HCT116 (cell line): Measurements from ENCODE around the gene FBXO31. TPM values are rescaled to one million over a fixed set of nuclear protein-coding genes. Genes with fewer than 3 reads are reported as not detected.

Source experiments
- ATAC-seq: fragments of 200-7000 bp; cut with Tn5 transposase; 2 replicates; pipeline ENCODE4 v1.9.1; 2020; ENCODE audit warnings: mild to moderate bottlenecking, moderate library complexity
- BruUV-seq: library from RNA; stranded (reverse); fragments of 400-500 nt; replicated peaks from 2 replicates; lab custom pipeline; 2021; lab: Mats Ljungman, UMichigan
- CTCF ChIA-PET: fragments of 300-600 bp; sonication (Branson Sonifier 250); formaldehyde crosslinking; loops from one replicate; lab custom pipeline; 2021; ENCODE audit warnings: antibody characterized with exemption; lab: Charles Lee
- POLR2A ChIA-PET: fragments of 300-600, 350-600 bp; sonication (Branson Sonifier 250); formaldehyde crosslinking; loops from one replicate; lab custom pipeline; 2021; ENCODE audit warnings: antibody characterized with exemption; lab: Charles Lee
- RAD21 ChIA-PET, 2 experiments: fragments of 300-600 bp; sonication (Branson Sonifier 250); formaldehyde crosslinking; loops; one replicate each; lab custom pipeline; 2023; ENCODE audit warnings: low total read pairs in 2 of 2; ENCODE audit not compliant: uncharacterized antibody in 2 of 2, unreplicated experiment in 2 of 2, low non-redundant PET in 1 of 2; lab: Charles Lee
- DNase-seq: peaks from one replicate; pipeline ENCODE4 v3.0.0-alpha.2; 2010; ENCODE audit warnings: low read depth, low spot score
- H2AFZ ChIP-seq: fragments of 200-600 bp; shearing (Covaris generic), sonication (generic); 2 replicates; pipeline ENCODE4 v1.6.1; 2017; ENCODE audit warnings: low read depth, mixed run types, mixed read lengths, antibody characterized with exemption, low read length; ENCODE audit not compliant: poor library complexity, severe bottlenecking
- H3K27ac ChIP-seq: 2 replicates; pipeline ENCODE4 v1.5.1; 2012; ENCODE audit warnings: low read depth, low read length
- H3K27me3 ChIP-seq: fragments of 200-600 bp; sonication (generic); 2 replicates; pipeline ENCODE4 v1.6.1; 2016; ENCODE audit warnings: mixed run types, low read length, mixed read lengths; ENCODE audit not compliant: insufficient read depth
- H3K36me3 ChIP-seq, 2 experiments: fragments of 200-500 bp in 1 of 2; fragments of 200-600 bp in 1 of 2; sonication (Bioruptor generic) in 1 of 2; sonication (generic) in 1 of 2; 2 replicates each; pipeline versions ENCODE4 v1.5.1 to v1.6.1; 2014 to 2016; ENCODE audit warnings: low read length in 2 of 2, inconsistent platforms in 1 of 2, mixed read lengths in 1 of 2, mixed run types in 1 of 2; ENCODE audit not compliant: insufficient read depth in 2 of 2, control insufficient read depth in 1 of 2
- H3K4me1 ChIP-seq, 2 experiments: fragments of 200-600 bp in 1 of 2; sonication (generic) in 1 of 2; 2 replicates each; pipeline versions ENCODE4 v1.5.1 to v1.6.1; 2012 to 2017; ENCODE audit warnings: low read length in 2 of 2, inconsistent platforms in 1 of 2, mild to moderate bottlenecking in 1 of 2, mixed read lengths in 1 of 2, mixed run types in 1 of 2, moderate library complexity in 1 of 2; ENCODE audit not compliant: insufficient read depth in 2 of 2, control insufficient read depth in 1 of 2
- H3K4me2 ChIP-seq: fragments of 200-600 bp; sonication (generic); 2 replicates; pipeline ENCODE4 v1.6.1; 2017; ENCODE audit warnings: mixed run types, low read length, mixed read lengths
- H3K4me3 ChIP-seq, 2 experiments: fragments of 200-600 bp in 1 of 2; sonication (generic) in 1 of 2; replicated peaks in 1 of 2; 2 replicates each; pipeline ENCODE4 v1.5.1; 2011 to 2016; ENCODE audit warnings: low read length in 2 of 2, control low read depth in 1 of 2, low read depth in 1 of 2, mild to moderate bottlenecking in 1 of 2, mixed read lengths in 1 of 2, mixed run types in 1 of 2
- H3K79me2 ChIP-seq: fragments of 200-600 bp; sonication (generic); 2 replicates; pipeline ENCODE4 v1.6.1; 2017; ENCODE audit warnings: mild to moderate bottlenecking, mixed run types, low read length, moderate library complexity, mixed read lengths; ENCODE audit not compliant: insufficient read depth
- H3K9ac ChIP-seq: fragments of 200-600 bp; sonication (generic); 2 replicates; pipeline ENCODE4 v1.6.1; 2016; ENCODE audit warnings: low read length, mixed read lengths
- H3K9me2 ChIP-seq: fragments of 200-600 bp; sonication (generic), shearing (Covaris generic); 2 replicates; pipeline ENCODE4 v1.6.1; 2017; ENCODE audit warnings: mixed run types, mild to moderate bottlenecking, moderate library complexity; ENCODE audit not compliant: insufficient read depth
- H3K9me3 ChIP-seq, 2 experiments: fragments of 200-500 bp in 1 of 2; fragments of 200-600 bp in 1 of 2; sonication (Bioruptor generic) in 1 of 2; sonication (generic) in 1 of 2; 2 replicates each; pipeline ENCODE4 v1.6.1; 2014 to 2017; ENCODE audit warnings: low read length in 2 of 2, mixed read lengths in 2 of 2, inconsistent platforms in 1 of 2, low read depth in 1 of 2, mild to moderate bottlenecking in 1 of 2, mixed run types in 1 of 2, moderate library complexity in 1 of 2; ENCODE audit not compliant: control insufficient read depth in 1 of 2, insufficient read depth in 1 of 2
- H4K20me1 ChIP-seq: fragments of 200-600 bp; sonication (generic), shearing (Covaris generic); 2 replicates; pipeline ENCODE4 v1.6.1; 2017; ENCODE audit warnings: mixed run types, mild to moderate bottlenecking, moderate library complexity; ENCODE audit not compliant: insufficient read depth
- ATF3 ChIP-seq: IDR thresholded peaks from 2 replicates; pipeline ENCODE4 v1.6.1; 2012
- CBX3 ChIP-seq: IDR thresholded peaks from 2 replicates; pipeline ENCODE4 v1.6.1; 2012; ENCODE audit warnings: low read depth
- CEBPB ChIP-seq: IDR thresholded peaks from 2 replicates; pipeline ENCODE4 v1.6.1; 2012; ENCODE audit warnings: low read depth
- CTCF ChIP-seq, 3 experiments: fragments of 200-600 bp in 1 of 3; sonication (generic) in 1 of 3; IDR thresholded peaks in 2 of 3; conservative IDR thresholded peaks in 1 of 3; 2 replicates each; pipeline ENCODE4 v1.5.1; 2012 to 2017; ENCODE audit warnings: low read depth in 2 of 3, low read length in 2 of 3, antibody characterized with exemption in 1 of 3, borderline replicate concordance in 1 of 3, control low read depth in 1 of 3, mild to moderate bottlenecking in 1 of 3, mixed read lengths in 1 of 3, mixed run types in 1 of 3, moderate library complexity in 1 of 3; ENCODE audit not compliant: insufficient read depth in 1 of 3
- EGR1 ChIP-seq: IDR thresholded peaks from 2 replicates; pipeline ENCODE4 v1.6.1; 2012; ENCODE audit warnings: low read depth
- EZH2 ChIP-seq: fragments of 200-600 bp; sonication (generic); IDR thresholded peaks from 2 replicates; pipeline ENCODE4 v1.6.1; 2017; ENCODE audit warnings: antibody characterized with exemption, mixed run types
- EZH2phosphoT487 ChIP-seq: fragments of 200-600 bp; IDR thresholded peaks from 2 replicates; pipeline ENCODE4 v1.6.1; 2018; ENCODE audit warnings: antibody characterized with exemption, borderline replicate concordance
- FOSL1 ChIP-seq: IDR thresholded peaks from 2 replicates; pipeline ENCODE4 v1.6.1; 2012; ENCODE audit warnings: low read depth
- JUND ChIP-seq: IDR thresholded peaks from 2 replicates; pipeline ENCODE4 v1.6.1; 2012
- MAX ChIP-seq: IDR thresholded peaks from 2 replicates; pipeline ENCODE4 v1.6.1; 2012
- POLR2A ChIP-seq: IDR thresholded peaks from 2 replicates; pipeline ENCODE4 v1.7.0; 2011; ENCODE audit warnings: borderline replicate concordance; ENCODE audit not compliant: insufficient read depth, insufficient read length; ENCODE audit errors: extremely low read depth
- RAD21 ChIP-seq: IDR thresholded peaks from 2 replicates; pipeline ENCODE4 v1.6.1; 2012; ENCODE audit warnings: low read depth, mild to moderate bottlenecking
- REST ChIP-seq: IDR thresholded peaks from 2 replicates; pipeline ENCODE4 v1.6.1; 2012; ENCODE audit warnings: low read depth
- SIN3A ChIP-seq: IDR thresholded peaks from 2 replicates; pipeline ENCODE4 v1.6.1; 2012; ENCODE audit warnings: low read depth
- SP1 ChIP-seq: IDR thresholded peaks from 2 replicates; pipeline ENCODE4 v1.6.1; 2012; ENCODE audit warnings: low read depth
- SRF ChIP-seq: IDR thresholded peaks from 2 replicates; pipeline ENCODE4 v1.6.1; 2012; ENCODE audit warnings: low read depth
- TCF7L2 ChIP-seq: IDR thresholded peaks from 2 replicates; pipeline ENCODE4 v1.7.0; 2011; ENCODE audit warnings: borderline replicate concordance, inconsistent platforms; ENCODE audit not compliant: insufficient read depth, insufficient read length; ENCODE audit errors: extremely low read depth
- YY1 ChIP-seq: IDR thresholded peaks from 2 replicates; pipeline ENCODE4 v1.6.1; 2011; ENCODE audit warnings: low read length, low read depth, moderate library complexity, mild to moderate bottlenecking; ENCODE audit not compliant: insufficient replicate concordance; ENCODE audit errors: extremely low read depth
- ZBTB33 ChIP-seq: IDR thresholded peaks from 2 replicates; pipeline ENCODE4 v1.6.1; 2011; ENCODE audit warnings: mild to moderate bottlenecking, low read length, moderate library complexity; ENCODE audit not compliant: insufficient replicate concordance; ENCODE audit errors: extremely low read depth
- ZNF274 ChIP-seq: fragments of 200-500 bp; sonication (Bioruptor generic); IDR thresholded peaks from 2 replicates; pipeline ENCODE4 v1.6.1; 2014; ENCODE audit warnings: mild to moderate bottlenecking, low read depth, low read length, inconsistent platforms
- intact Hi-C: fragments of 100-400 bp; cut with micrococcal nuclease; formaldehyde crosslinking; loops from 2 replicates; pipeline ENCODE4 v1.10.0; 2022
- total RNA-seq: library from RNA; stranded (reverse); gene quantifications from one replicate; pipeline ENCODE4 v1.2.1, GENCODE V29; 2021; ENCODE audit not compliant: unreplicated experiment

FBXO31 gene
- total RNA-seq, 1 experiment from 2014 or later: 52.1 TPM

- Histone ChIP-seq H4K20me1 (no peaks in the 10 kb centered on the region), H3K79me2 (no peaks in the 10 kb centered on the region), H3K4me3 (no peak overlapping the region), H3K9ac (no peak overlapping the region), H3K27ac (no peak overlapping the region), H3K4me2 (no peak overlapping the region), H2AFZ (no peak overlapping the region), H3K36me3 (peaks cover 24 to 26% of the 10 kb centered on the region in 2 experiments; a peak in 3 of 4 replicates), H3K27me3 (no peaks in the 10 kb centered on the region), H3K9me3 (no peaks in the 10 kb centered on the region), H3K4me1 (no peaks in the 10 kb centered on the region), H3K9me2 (no peaks in the 10 kb centered on the region)
- DNase-seq (no peak), ATAC-seq (no peak)
- intact Hi-C loops: loop anchor here (5.0 kb wide), 1 partner anchor 155 kb away; no protein-coding TSS in a partner anchor
- POLR2A ChIA-PET: no interaction called here
- CTCF ChIA-PET: interaction anchor here (1.2 to 4.8 kb wide), 6 partner anchors 10 to 240 kb away, joined by 3 to 61 read pairs (median 8); no protein-coding TSS in a partner anchor
- TF ChIP-seq YY1 (no peak), EZH2phosphoT487 (no peak), CTCF (IDR thresholded peaks at IDR 0.05 in 2 of 3, conservative IDR thresholded peaks at IDR 0.05 in 1 of 3; ENCODE audit: borderline replicate concordance in 1 of 3, insufficient read depth in 1 of 3, low read depth in 2 of 3, low read length in 2 of 3) (no peak), REST (no peak), FOSL1 (no peak), ZNF274 (no peak), EZH2 (no peak), ZBTB33 (no peak), CEBPB (no peak), SIN3A (no peak), CBX3 (no peak), POLR2A (no peak), EGR1 (no peak), SRF (no peak), ATF3 (no peak), RAD21 (no peak), SP1 (no peak), MAX (no peak), JUND (no peak), TCF7L2 (no peak)
- RAD21 ChIA-PET: interaction anchor here (0.8 to 1.8 kb wide), 4 partner anchors 154 to 219 kb away, joined by 3 to 10 read pairs (median 6); no protein-coding TSS in a partner anchor
- no TSS peak for BruUV-seq
These were observed 33.9 kb upstream of the FBXO31 start for GRCh38 chr16:87417528-87417910.
